GM23338 (cell line): ENCODE measurements around the gene TGFBR3.

Source experiments
- CREB1 ChIP-seq: fragments of 250-450 bp; sonication (Bioruptor Pico); IDR thresholded peaks from 2 replicates; pipeline ENCODE4 v1.5.0; 2020; ENCODE audit warnings: low read depth, mild to moderate bottlenecking, moderate library complexity
- CTCF ChIP-seq, 2 experiments: fragments of 200-600 bp in 1 of 2; sonication (generic) in 1 of 2; conservative IDR thresholded peaks; 2 replicates each; pipeline versions ENCODE4 v1.5.1 to v1.6.1; 2016 to 2017; ENCODE audit warnings: antibody characterized with exemption in 2 of 2, low read depth in 2 of 2, mild to moderate bottlenecking in 2 of 2, moderate library complexity in 1 of 2
- ETS1 ChIP-seq: IDR thresholded peaks from 2 replicates; pipeline ENCODE4 v1.6.1; 2016; ENCODE audit warnings: antibody characterized with exemption
- EZH2 ChIP-seq: fragments of 200-600 bp; sonication (generic); IDR thresholded peaks from one replicate; pipeline ENCODE4 v1.8.0; 2017; ENCODE audit warnings: antibody characterized with exemption, mild to moderate bottlenecking, low read depth; ENCODE audit not compliant: unreplicated experiment
- EZH2phosphoT487 ChIP-seq: fragments of 200-600 bp; sonication (generic); IDR thresholded peaks from one replicate; pipeline ENCODE4 v1.8.1; 2018; ENCODE audit warnings: antibody characterized with exemption; ENCODE audit not compliant: unreplicated experiment
- POLR2AphosphoS5 ChIP-seq: IDR thresholded peaks from 2 replicates; pipeline ENCODE4 v1.6.1; 2016; ENCODE audit warnings: antibody characterized with exemption, low read depth
- STAT1 ChIP-seq: IDR thresholded peaks from one replicate; pipeline ENCODE4 v1.6.1; 2016; ENCODE audit warnings: antibody characterized with exemption; ENCODE audit not compliant: unreplicated experiment
- ZNF114 ChIP-seq: fragments of 250-450 bp; sonication (Bioruptor Pico); IDR thresholded peaks from 2 replicates; pipeline ENCODE4 v1.5.0; 2020; ENCODE audit warnings: mild to moderate bottlenecking, moderate library complexity
- ZNF331 ChIP-seq: fragments of 250-450 bp; sonication (Bioruptor Pico); IDR thresholded peaks from 2 replicates; pipeline ENCODE4 v1.5.0; 2020; ENCODE audit warnings: low read depth, mild to moderate bottlenecking, moderate library complexity
- TF ChIP-seq, protein P1 (sequence below): IDR thresholded peaks from one replicate; pipeline ENCODE4 v1.6.1; 2018; ENCODE audit warnings: antibody characterized with exemption; ENCODE audit not compliant: unreplicated experiment
- TF ChIP-seq, protein P2 (sequence below): fragments of 250-450 bp; sonication (Bioruptor Pico); IDR thresholded peaks from 2 replicates; pipeline ENCODE4 v1.5.0; 2020; ENCODE audit warnings: mild to moderate bottlenecking, moderate library complexity

GRCh38 chr1:91724644-91725043, 161.3 kb downstream of the TGFBR3 start:
- TF ChIP-seq CTCF (conservative IDR thresholded peaks at IDR 0.05; ENCODE audit: low read depth in 2 of 2) (no peak), POLR2AphosphoS5 (no peak), EZH2phosphoT487 (no peak), EZH2 (no peak), ZNF331 (CRISPR knock-in tag) (no peak), CREB1 (CRISPR knock-in tag) (no peak), STAT1 (no peak), ETS1 (no peak), ZNF114 (CRISPR knock-in tag) (no peak)
- TF ChIP-seq, protein P1, sequence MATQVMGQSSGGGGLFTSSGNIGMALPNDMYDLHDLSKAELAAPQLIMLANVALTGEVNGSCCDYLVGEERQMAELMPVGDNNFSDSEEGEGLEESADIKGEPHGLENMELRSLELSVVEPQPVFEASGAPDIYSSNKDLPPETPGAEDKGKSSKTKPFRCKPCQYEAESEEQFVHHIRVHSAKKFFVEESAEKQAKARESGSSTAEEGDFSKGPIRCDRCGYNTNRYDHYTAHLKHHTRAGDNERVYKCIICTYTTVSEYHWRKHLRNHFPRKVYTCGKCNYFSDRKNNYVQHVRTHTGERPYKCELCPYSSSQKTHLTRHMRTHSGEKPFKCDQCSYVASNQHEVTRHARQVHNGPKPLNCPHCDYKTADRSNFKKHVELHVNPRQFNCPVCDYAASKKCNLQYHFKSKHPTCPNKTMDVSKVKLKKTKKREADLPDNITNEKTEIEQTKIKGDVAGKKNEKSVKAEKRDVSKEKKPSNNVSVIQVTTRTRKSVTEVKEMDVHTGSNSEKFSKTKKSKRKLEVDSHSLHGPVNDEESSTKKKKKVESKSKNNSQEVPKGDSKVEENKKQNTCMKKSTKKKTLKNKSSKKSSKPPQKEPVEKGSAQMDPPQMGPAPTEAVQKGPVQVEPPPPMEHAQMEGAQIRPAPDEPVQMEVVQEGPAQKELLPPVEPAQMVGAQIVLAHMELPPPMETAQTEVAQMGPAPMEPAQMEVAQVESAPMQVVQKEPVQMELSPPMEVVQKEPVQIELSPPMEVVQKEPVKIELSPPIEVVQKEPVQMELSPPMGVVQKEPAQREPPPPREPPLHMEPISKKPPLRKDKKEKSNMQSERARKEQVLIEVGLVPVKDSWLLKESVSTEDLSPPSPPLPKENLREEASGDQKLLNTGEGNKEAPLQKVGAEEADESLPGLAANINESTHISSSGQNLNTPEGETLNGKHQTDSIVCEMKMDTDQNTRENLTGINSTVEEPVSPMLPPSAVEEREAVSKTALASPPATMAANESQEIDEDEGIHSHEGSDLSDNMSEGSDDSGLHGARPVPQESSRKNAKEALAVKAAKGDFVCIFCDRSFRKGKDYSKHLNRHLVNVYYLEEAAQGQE, result no peak
- TF ChIP-seq, protein P2, sequence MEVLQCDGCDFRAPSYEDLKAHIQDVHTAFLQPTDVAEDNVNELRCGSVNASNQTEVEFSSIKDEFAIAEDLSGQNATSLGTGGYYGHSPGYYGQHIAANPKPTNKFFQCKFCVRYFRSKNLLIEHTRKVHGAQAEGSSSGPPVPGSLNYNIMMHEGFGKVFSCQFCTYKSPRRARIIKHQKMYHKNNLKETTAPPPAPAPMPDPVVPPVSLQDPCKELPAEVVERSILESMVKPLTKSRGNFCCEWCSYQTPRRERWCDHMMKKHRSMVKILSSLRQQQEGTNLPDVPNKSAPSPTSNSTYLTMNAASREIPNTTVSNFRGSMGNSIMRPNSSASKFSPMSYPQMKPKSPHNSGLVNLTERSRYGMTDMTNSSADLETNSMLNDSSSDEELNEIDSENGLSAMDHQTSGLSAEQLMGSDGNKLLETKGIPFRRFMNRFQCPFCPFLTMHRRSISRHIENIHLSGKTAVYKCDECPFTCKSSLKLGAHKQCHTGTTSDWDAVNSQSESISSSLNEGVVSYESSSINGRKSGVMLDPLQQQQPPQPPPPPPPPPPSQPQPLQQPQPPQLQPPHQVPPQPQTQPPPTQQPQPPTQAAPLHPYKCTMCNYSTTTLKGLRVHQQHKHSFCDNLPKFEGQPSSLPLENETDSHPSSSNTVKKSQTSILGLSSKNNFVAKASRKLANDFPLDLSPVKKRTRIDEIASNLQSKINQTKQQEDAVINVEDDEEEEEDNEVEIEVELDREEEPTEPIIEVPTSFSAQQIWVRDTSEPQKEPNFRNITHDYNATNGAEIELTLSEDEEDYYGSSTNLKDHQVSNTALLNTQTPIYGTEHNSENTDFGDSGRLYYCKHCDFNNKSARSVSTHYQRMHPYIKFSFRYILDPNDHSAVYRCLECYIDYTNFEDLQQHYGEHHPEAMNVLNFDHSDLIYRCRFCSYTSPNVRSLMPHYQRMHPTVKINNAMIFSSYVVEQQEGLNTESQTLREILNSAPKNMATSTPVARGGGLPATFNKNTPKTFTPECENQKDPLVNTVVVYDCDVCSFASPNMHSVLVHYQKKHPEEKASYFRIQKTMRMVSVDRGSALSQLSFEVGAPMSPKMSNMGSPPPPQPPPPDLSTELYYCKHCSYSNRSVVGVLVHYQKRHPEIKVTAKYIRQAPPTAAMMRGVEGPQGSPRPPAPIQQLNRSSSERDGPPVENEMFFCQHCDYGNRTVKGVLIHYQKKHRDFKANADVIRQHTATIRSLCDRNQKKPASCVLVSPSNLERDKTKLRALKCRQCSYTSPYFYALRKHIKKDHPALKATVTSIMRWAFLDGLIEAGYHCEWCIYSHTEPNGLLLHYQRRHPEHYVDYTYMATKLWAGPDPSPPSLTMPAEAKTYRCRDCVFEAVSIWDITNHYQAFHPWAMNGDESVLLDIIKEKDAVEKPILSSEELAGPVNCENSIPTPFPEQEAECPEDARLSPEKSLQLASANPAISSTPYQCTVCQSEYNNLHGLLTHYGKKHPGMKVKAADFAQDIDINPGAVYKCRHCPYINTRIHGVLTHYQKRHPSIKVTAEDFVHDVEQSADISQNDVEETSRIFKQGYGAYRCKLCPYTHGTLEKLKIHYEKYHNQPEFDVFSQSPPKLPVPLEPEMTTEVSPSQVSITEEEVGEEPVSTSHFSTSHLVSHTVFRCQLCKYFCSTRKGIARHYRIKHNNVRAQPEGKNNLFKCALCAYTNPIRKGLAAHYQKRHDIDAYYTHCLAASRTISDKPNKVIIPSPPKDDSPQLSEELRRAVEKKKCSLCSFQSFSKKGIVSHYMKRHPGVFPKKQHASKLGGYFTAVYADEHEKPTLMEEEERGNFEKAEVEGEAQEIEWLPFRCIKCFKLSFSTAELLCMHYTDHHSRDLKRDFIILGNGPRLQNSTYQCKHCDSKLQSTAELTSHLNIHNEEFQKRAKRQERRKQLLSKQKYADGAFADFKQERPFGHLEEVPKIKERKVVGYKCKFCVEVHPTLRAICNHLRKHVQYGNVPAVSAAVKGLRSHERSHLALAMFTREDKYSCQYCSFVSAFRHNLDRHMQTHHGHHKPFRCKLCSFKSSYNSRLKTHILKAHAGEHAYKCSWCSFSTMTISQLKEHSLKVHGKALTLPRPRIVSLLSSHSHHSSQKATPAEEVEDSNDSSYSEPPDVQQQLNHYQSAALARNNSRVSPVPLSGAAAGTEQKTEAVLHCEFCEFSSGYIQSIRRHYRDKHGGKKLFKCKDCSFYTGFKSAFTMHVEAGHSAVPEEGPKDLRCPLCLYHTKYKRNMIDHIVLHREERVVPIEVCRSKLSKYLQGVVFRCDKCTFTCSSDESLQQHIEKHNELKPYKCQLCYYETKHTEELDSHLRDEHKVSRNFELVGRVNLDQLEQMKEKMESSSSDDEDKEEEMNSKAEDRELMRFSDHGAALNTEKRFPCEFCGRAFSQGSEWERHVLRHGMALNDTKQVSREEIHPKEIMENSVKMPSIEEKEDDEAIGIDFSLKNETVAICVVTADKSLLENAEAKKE, result no peak
